HepG2 (cell line): ENCODE measurements around the gene PNMA3. TPM values are rescaled to one million over a fixed set of nuclear protein-coding genes. Genes with fewer than 3 reads are reported as not detected.

Source experiments
- ARNTL ChIP-seq: sonication (generic); formaldehyde crosslinking; IDR thresholded peaks from 2 replicates; pipeline ENCODE4 v1.4.0; 2020; ENCODE audit warnings: mild to moderate bottlenecking, missing genetic modification reagents
- CBX5 ChIP-seq: sonication (generic); formaldehyde crosslinking; IDR thresholded peaks from 2 replicates; pipeline ENCODE4 v1.4.0; 2020; ENCODE audit warnings: missing genetic modification reagents, borderline replicate concordance
- CCDC6 ChIP-seq: sonication (generic); formaldehyde crosslinking; IDR thresholded peaks from 2 replicates; pipeline ENCODE4 v1.8.1; 2022; ENCODE audit warnings: mild to moderate bottlenecking, missing genetic modification reagents, moderate library complexity
- ELF4 ChIP-seq: sonication (generic); formaldehyde crosslinking; IDR thresholded peaks from 2 replicates; pipeline ENCODE4 v1.5.0; 2020; ENCODE audit warnings: missing genetic modification reagents, mild to moderate bottlenecking, moderate library complexity, borderline replicate concordance
- JUND ChIP-seq: sonication (generic); formaldehyde crosslinking; IDR thresholded peaks from 2 replicates; pipeline ENCODE4 v1.8.0; 2022; ENCODE audit warnings: mild to moderate bottlenecking, missing genetic modification reagents
- MAFF ChIP-seq: IDR thresholded peaks from 2 replicates; pipeline ENCODE4 v1.6.1; 2011; ENCODE audit warnings: low read depth, low read length, improper control_type of control experiment
- MAFK ChIP-seq, 2 experiments: IDR thresholded peaks in 1 of 2; conservative IDR thresholded peaks in 1 of 2; 2 replicates each; pipeline ENCODE4 v1.6.1; 2011; ENCODE audit warnings: improper control_type of control experiment in 2 of 2, low read length in 2 of 2
- NCOA1 ChIP-seq: sonication (generic); formaldehyde crosslinking; IDR thresholded peaks from 2 replicates; pipeline ENCODE4 v1.9.0; 2021; ENCODE audit warnings: missing genetic modification reagents
- PAWR ChIP-seq: sonication (generic); formaldehyde crosslinking; IDR thresholded peaks from 2 replicates; pipeline ENCODE4 v1.4.0; 2020; ENCODE audit warnings: missing genetic modification reagents, mild to moderate bottlenecking, borderline replicate concordance
- RFX3 ChIP-seq: IDR thresholded peaks from 2 replicates; pipeline ENCODE4 v1.6.1; 2016; ENCODE audit warnings: missing biosample characterization, missing genetic modification reagents
- SOX13 ChIP-seq, 3 experiments: fragments of 450-650 bp in 1 of 3; sonication (generic) in 1 of 3; formaldehyde crosslinking in 1 of 3; IDR thresholded peaks in 2 of 3; conservative IDR thresholded peaks in 1 of 3; 2 replicates each; pipeline versions ENCODE4 v1.5.0 to v1.6.1; 2016 to 2020; ENCODE audit warnings: antibody characterized with exemption in 1 of 3, mild to moderate bottlenecking in 1 of 3, missing compliant biosample characterization in 1 of 3, missing genetic modification reagents in 1 of 3, moderate library complexity in 1 of 3
- SRSF1 ChIP-seq: fragments of 200-400 bp; formaldehyde crosslinking; optimal IDR thresholded peaks from 2 replicates; pipeline ENCODE3; 2017; ENCODE audit warnings: mild to moderate bottlenecking, low read depth, low read length, moderate library complexity
- ZFY ChIP-seq: sonication (generic); formaldehyde crosslinking; IDR thresholded peaks from 2 replicates; pipeline ENCODE4 v1.4.0; 2020; ENCODE audit warnings: missing genetic modification reagents
- ZNF230 ChIP-seq: sonication (generic); formaldehyde crosslinking; IDR thresholded peaks from 2 replicates; pipeline ENCODE4 v1.4.0; 2020; ENCODE audit warnings: mild to moderate bottlenecking, missing genetic modification reagents
- ZNF382 ChIP-seq: sonication (generic); formaldehyde crosslinking; IDR thresholded peaks from 2 replicates; pipeline ENCODE4 v1.5.0; 2020; ENCODE audit warnings: missing genetic modification reagents, mild to moderate bottlenecking, borderline replicate concordance
- ZNF556 ChIP-seq: sonication (generic); formaldehyde crosslinking; IDR thresholded peaks from 2 replicates; pipeline ENCODE4 v1.4.0; 2020; ENCODE audit warnings: mild to moderate bottlenecking, missing genetic modification reagents, borderline replicate concordance
- ZNF598 ChIP-seq: sonication (generic); formaldehyde crosslinking; IDR thresholded peaks from 2 replicates; pipeline ENCODE4 v1.5.1; 2020; ENCODE audit warnings: mild to moderate bottlenecking, missing genetic modification reagents, borderline replicate concordance
- ZNF670 ChIP-seq: sonication (generic); formaldehyde crosslinking; IDR thresholded peaks from 2 replicates; pipeline ENCODE4 v1.8.0; 2022; ENCODE audit warnings: mild to moderate bottlenecking, missing genetic modification reagents, borderline replicate concordance
- ZNF720 ChIP-seq: sonication (generic); formaldehyde crosslinking; IDR thresholded peaks from 2 replicates; pipeline ENCODE4 v1.4.0; 2020; ENCODE audit warnings: missing genetic modification reagents
- ZNF776 ChIP-seq: sonication (generic); formaldehyde crosslinking; IDR thresholded peaks from 2 replicates; pipeline ENCODE4 v1.4.0; 2020; ENCODE audit warnings: mild to moderate bottlenecking, missing genetic modification reagents
- ZSCAN20 ChIP-seq: sonication (generic); formaldehyde crosslinking; IDR thresholded peaks from 2 replicates; pipeline ENCODE4 v1.4.0; 2020; ENCODE audit warnings: missing genetic modification reagents, mild to moderate bottlenecking, borderline replicate concordance
- polyA plus RNA-seq, 8 experiments: library from polyadenylated mRNA; depleted of rRNA in 3 of 8; stranded (reverse) in 7 of 8; unstranded in 1 of 8; fragments of >200 nt; fragmentation: Illumina TruSeq in 4 of 8; extraction: Trizol in 4 of 8; gene quantifications; 2 replicates each; pipeline versions ENCODE4 v1.2.1 to v1.2.3, GENCODE V29; 2011 to 2016; ENCODE audit warnings: low read depth in 4 of 8, missing spikeins in 1 of 8, mixed read lengths in 1 of 8; ENCODE audit not compliant: insufficient read depth in 1 of 8
- total RNA-seq, 5 experiments: library from RNA; depleted of rRNA; stranded (reverse); fragments of >200 nt; fragmentation: Illumina TruSeq; extraction: Trizol; gene quantifications; 2 replicates each; pipeline ENCODE4 v1.2.3, GENCODE V29; 2016; ENCODE audit warnings: low read depth in 1 of 5
- TF ChIP-seq, protein P1 (sequence below): sonication (generic); formaldehyde crosslinking; IDR thresholded peaks from 2 replicates; pipeline ENCODE4 v1.8.1; 2023; ENCODE audit warnings: mild to moderate bottlenecking, moderate library complexity, missing genetic modification reagents
- TF ChIP-seq, protein P2 (sequence below): sonication (generic); formaldehyde crosslinking; IDR thresholded peaks from 2 replicates; pipeline ENCODE4 v1.5.0; 2020; ENCODE audit warnings: mild to moderate bottlenecking, missing genetic modification reagents
- TF ChIP-seq, protein P3 (sequence below): sonication (generic); formaldehyde crosslinking; IDR thresholded peaks from 2 replicates; pipeline ENCODE4 v1.8.1; 2023; ENCODE audit warnings: mild to moderate bottlenecking, missing genetic modification reagents

PNMA3 gene
- total and polyA plus RNA-seq, 2 of the 13 experiments (the other 11 are each of a cell fraction or from before 2014, with no cell fraction given) = not detected

- TF ChIP-seq ZNF720 (CRISPR knock-in tag) (no peak), NCOA1 (no peak), PAWR (no peak), ARNTL (no peak), ZFY (peak; percentile 40), CCDC6 (CRISPR knock-in tag) (no peak), CBX5 (CRISPR knock-in tag) (no peak), ELF4 (CRISPR knock-in tag) (no peak), SOX13 (IDR thresholded peaks at IDR 0.05) (no peak), SOX13 (CRISPR knock-in tag; conservative IDR thresholded peaks at IDR 0.05 in 1 of 2, IDR thresholded peaks at IDR 0.05 in 1 of 2) (no peak), ZSCAN20 (CRISPR knock-in tag) (no peak), ZNF776 (CRISPR knock-in tag) (no peak), MAFK (conservative IDR thresholded peaks at IDR 0.05 in 1 of 2, IDR thresholded peaks at IDR 0.05 in 1 of 2; ENCODE audit: low read length in 2 of 2) (peak; percentile 36 to 42; a peak in 2 of 4 replicates), SRSF1 (no peak), ZNF382 (CRISPR knock-in tag) (no peak), MAFF (no peak), ZNF598 (no peak), ZNF670 (no peak), RFX3 (CRISPR knock-in tag) (no peak), ZNF230 (CRISPR knock-in tag) (no peak), JUND (CRISPR knock-in tag) (no peak), ZNF556 (CRISPR knock-in tag) (no peak)
- TF ChIP-seq, protein P1, sequence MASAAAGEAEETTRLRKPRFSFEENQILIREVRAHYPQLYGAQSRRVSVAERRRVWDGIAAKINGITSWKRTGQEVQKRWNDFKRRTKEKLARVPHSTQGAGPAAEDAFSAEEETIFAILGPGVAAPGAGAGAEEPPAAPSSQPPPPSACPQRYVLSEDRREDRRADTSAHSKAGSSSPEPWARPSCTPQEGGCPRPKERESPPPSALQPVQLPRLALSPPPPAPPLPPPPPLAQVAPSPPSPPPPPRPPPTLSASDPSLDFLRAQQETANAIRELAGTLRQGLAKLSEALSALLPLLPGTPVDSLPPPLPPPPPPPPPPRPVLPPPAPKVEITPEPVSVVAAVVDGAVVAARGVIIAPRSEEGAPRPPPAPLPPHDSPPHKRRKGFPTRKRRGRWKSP (CRISPR knock-in tag) = no peak
- TF ChIP-seq, protein P2, sequence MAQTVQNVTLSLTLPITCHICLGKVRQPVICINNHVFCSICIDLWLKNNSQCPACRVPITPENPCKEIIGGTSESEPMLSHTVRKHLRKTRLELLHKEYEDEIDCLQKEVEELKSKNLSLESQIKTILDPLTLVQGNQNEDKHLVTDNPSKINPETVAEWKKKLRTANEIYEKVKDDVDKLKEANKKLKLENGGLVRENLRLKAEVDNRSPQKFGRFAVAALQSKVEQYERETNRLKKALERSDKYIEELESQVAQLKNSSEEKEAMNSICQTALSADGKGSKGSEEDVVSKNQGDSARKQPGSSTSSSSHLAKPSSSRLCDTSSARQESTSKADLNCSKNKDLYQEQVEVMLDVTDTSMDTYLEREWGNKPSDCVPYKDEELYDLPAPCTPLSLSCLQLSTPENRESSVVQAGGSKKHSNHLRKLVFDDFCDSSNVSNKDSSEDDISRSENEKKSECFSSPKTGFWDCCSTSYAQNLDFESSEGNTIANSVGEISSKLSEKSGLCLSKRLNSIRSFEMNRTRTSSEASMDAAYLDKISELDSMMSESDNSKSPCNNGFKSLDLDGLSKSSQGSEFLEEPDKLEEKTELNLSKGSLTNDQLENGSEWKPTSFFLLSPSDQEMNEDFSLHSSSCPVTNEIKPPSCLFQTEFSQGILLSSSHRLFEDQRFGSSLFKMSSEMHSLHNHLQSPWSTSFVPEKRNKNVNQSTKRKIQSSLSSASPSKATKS (CRISPR knock-in tag) = no peak
- TF ChIP-seq, protein P3, sequence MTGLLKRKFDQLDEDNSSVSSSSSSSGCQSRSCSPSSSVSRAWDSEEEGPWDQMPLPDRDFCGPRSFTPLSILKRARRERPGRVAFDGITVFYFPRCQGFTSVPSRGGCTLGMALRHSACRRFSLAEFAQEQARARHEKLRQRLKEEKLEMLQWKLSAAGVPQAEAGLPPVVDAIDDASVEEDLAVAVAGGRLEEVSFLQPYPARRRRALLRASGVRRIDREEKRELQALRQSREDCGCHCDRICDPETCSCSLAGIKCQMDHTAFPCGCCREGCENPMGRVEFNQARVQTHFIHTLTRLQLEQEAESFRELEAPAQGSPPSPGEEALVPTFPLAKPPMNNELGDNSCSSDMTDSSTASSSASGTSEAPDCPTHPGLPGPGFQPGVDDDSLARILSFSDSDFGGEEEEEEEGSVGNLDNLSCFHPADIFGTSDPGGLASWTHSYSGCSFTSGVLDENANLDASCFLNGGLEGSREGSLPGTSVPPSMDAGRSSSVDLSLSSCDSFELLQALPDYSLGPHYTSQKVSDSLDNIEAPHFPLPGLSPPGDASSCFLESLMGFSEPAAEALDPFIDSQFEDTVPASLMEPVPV = no peak
Observed at GRCh38 chrX:153065389-153065788, 9.1 kb downstream of the PNMA3 start (continued).
